KG1 (cell line): ENCODE measurements around the gene MUCL3.
"Not testable (repeated sequence)": the region's sequence is repeated elsewhere in the genome, so short reads cannot be mapped to it uniquely, and the experiment has no call there.

Experiments used
- DNase-seq: peaks from one replicate; lab custom pipeline; 2025; lab: John Stamatoyannopoulos, UW

The MUCL3 gene, protein sequence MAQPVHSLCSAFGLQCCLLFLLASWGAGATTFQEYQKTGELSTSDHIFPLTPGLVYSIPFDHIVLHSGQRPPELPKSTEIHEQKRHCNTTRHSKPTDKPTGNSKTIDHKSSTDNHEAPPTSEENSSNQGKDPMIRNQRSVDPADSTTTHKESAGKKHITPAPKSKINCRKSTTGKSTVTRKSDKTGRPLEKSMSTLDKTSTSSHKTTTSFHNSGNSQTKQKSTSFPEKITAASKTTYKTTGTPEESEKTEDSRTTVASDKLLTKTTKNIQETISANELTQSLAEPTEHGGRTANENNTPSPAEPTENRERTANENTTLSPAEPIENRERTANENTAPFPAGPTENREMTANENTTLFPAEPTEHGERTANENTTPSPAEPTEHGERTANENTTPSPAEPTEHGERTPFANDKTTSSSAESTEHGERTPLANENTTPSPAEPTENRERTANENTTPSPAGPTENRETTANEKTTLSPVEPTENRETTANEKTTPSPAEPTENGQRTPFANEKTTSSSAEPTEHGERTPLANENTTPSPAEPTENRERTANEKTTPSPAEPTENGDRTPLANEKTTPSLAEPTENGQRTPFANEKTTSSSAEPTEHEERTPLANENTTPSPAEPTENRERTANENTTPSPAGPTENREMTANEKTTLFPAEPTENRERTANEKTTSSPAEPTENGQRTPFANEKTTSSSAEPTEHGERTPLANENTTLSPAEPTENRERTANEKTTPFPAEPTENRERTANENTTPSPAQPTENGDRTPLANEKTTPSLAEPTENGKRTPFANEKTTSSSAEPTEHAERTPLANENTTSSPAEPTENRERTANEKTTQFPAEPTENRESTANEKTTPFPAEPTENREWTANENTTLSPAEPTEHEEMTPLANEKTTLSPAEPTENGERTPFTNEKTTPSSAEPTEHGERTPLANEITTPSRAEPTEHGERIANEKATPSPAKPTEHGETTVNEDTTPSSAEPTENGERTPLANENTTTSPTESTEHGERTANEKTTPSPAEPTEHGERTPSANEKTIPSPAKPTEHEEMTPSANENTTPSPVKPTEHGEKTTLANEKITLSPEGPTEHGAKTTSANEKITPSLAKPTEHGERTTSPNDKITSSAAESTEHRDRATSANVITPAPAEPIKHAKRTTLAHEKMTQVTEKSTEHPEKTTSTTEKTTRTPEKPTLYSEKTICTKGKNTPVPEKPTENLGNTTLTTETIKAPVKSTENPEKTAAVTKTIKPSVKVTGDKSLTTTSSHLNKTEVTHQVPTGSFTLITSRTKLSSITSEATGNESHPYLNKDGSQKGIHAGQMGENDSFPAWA (N-terminal part only)

DNA sequence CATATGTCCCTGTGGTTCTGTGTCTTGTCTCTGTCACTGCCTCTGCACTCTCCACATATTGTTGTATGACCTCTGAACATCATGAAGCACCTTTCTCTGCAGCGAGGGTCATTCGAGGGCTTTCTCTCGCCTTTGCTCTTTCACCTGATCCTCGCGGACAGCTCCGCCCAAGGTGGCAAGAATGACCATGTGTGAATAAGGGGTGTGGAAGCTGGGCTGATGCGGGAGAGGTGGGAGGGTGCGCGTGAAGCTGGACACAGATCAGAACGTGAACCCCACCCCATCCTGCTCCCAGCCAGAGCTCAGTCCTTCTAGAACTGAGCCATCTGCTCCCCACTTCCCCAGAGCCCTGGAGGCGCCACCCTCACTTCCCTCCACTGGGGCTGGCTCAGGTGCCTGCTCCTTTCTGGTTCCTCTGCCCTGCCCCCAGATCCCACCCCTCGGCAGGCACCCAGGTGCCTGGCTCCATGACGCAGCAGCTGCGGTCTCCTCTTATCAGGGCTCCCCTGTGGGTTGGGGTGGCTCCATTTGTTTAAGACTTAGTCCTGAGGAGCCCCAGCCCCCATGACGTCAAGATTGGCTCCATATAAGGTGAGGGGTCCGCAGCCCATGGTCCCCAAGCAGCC lies at the start of gene MUCL3:
Gene MUCL3 (plus strand): TSS at position 613 of the 626 bp plus-strand sequence. CDS start 27 bp downstream, outside the sequence.
- DNase-seq, result no peak

DNA sequence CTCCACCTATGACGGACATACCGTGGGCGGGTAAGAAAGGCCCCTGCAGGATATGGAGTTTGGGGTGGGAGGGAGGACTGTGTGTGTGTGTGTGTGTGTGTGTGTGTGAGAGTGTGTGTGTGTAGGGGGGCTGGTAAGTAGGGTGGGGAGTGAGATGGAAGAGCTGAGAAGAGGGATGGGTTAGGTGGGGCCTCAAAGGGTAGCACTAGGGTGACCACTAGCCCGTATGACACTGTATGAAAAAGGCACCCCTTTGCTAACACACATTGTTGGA lies 49.4 kb upstream of the MUCL3 start:
- DNase-seq, result no peak

DNA sequence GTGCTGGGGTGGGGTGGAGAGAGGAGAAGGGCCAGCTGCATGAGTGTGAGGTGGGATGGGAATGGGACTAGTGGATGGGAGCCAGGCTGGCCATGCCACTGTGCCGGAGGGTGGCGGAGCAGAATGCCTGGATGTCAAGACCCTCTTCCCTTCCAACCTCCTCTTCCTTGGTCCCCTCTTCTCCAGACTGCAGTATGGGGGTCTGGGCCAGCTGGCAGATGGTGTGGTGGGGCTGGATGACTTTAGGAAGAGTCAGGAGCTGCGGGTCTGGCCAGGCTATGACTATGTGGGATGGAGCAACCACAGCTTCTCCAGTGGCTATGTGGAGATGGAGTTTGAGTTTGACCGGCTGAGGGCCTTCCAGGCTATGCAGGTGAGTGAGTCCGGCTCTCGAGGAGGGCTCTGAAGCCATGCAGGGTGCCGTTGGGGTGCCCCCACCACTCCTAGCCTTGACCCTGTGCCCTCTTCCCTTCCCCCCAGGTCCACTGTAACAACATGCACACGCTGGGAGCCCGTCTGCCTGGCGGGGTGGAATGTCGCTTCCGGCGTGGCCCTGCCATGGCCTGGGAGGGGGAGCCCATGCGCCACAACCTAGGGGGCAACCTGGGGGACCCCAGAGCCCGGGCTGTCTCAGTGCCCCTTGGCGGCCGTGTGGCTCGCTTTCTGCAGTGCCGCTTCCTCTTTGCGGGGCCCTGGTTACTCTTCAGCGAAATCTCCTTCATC lies 48.8 kb upstream of the MUCL3 start:
- DNase-seq, result no peak

- no peak for DNase-seq
Measured at GRCh38 chr6:30893001-30893591, 47.7 kb upstream of the MUCL3 start.

DNA sequence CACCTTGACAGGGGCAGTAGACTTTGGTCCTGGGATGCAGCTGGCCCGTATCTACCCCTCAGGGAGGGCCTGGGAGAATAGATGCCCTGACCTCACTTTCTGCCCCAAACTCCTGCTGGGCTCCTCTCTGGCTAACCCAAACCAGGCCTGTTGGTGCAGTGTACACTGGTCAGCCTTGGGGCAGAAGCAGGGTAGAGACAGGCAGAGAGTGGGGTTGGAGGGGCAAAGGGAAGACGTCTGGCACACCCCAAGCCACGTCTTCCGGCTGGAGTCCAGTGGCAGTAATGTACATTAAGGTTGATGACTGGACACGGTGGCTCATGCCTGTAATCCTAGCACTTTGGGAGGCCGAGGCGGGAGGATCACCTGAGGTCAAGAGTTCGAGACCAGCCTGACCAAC lies 47.1 kb upstream of the MUCL3 start:
- no peak for DNase-seq

DNA sequence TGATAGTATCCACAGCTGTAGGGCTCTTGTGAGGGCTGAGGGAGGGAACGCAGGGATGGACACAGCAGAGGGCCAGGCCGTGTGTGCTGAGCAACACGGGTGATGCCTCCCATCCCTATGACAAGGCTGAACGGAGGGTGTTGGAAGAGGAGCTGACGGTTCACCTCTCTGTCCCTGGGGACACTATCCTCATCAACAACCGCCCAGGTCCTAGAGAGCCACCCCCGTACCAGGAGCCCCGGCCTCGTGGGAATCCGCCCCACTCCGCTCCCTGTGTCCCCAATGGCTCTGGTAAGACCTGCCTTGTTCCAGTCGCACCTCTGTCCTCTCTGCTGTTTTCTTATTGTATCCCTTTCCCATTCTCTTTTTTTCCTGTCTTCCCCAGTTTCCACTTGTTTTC lies 46.4 kb upstream of the MUCL3 start:
- no peak for DNase-seq

- DNase-seq, result no peak
Measured at GRCh38 chr6:30894935-30895334, 45.8 kb upstream of the MUCL3 start.

GRCh38 chr6:30895343-30895742 lies 45.4 kb upstream of the MUCL3 start:
- DNase-seq, result no peak

GRCh38 chr6:30896541-30896940 lies 44.2 kb upstream of the MUCL3 start:
- DNase-seq, result no peak

DNA sequence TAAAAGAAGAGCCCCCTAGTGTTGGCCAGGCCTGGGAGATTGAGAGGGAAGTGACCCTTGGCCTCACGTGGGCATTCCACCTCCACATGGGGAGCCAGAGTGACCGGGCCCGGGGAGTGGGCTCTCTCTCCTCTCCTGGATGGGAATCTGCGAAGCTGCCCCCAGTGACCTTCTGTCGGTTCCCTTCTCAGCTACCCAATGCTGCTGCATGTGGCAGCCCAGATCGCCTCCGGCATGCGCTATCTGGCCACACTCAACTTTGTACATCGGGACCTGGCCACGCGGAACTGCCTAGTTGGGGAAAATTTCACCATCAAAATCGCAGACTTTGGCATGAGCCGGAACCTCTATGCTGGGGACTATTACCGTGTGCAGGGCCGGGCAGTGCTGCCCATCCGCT lies 42.9 kb upstream of the MUCL3 start:
- DNase-seq, result no peak

- DNase-seq, result no peak
Measured at GRCh38 chr6:30898750-30899360, 41.9 kb upstream of the MUCL3 start.

GRCh38 chr6:30900863-30901417 lies 39.8 kb upstream of the MUCL3 start:
- DNase-seq, result no peak

GRCh38 chr6:30901436-30901835 lies 39.3 kb upstream of the MUCL3 start:
- DNase-seq, result no peak

DNA sequence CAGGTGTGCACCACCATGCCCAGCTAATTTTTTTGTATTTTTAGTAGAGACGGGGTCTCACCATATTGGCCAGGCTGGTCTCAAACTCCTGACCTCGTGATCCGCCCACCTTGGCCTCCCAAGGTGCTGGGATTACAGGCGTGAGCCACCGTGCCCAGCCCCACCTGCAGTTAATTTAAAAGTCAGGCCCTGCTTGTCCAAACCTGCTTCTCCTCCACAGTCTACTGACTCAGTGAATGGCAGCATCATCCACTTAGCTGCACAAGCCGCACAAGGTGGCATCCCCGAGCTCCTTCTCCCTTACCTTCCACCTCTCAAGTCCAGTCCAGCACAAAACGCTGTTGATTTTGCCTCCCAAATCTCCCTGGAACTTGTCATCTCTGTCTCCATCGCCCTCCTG lies 38.6 kb upstream of the MUCL3 start:
- DNase-seq, result not testable (repeated sequence)

- DNase-seq, result no peak
Measured at GRCh38 chr6:30902709-30903108, 38.1 kb upstream of the MUCL3 start.

DNA sequence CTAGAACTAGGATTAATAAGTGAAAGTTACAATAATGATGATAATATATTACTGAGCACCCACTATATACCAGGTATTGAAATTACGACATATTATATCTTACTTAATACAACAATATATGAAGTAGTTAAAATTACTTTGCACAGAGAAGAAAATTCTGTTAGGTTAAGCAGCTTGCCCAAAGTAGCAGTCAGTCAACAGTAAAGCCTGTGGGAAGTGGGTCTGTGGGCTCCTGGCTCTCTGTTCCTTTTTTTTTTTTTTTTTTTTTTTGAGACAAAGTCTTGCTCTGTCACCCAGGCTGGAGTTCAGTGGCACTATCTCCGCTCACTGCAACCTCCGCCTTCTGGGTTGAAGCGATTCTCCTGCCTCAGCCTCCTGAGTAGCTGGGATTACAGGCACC lies 37.5 kb upstream of the MUCL3 start:
- DNase-seq, result no peak

DNA sequence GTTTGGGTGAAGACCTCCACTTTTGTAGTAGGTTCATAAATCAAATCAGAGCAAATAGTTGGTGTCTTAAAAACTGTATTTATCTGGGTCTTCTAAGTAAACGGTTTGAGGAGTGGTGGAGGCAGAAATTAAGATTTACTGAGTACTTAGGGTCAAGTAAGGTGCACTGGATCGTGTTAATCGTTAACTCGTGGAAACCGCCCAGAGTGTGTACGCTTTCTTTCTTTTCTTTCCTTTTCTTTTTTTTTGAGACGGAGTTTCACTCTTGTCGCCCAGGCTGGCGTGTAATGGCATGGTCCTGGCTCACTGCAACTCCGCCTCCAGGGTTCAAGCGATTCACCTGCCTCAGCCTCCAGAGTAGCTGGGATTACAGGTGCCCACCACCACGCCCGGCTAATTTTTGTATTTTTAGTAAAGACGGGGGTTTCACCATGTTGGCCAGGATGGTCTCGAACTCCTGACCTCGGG lies 33.4 kb upstream of the MUCL3 start:
- not testable (repeated sequence) for DNase-seq

GRCh38 chr6:30907758-30908591 lies 32.8 kb upstream of the MUCL3 start, which contains the start of gene GTF2H4:
Gene GTF2H4, plus strand, starts transcription at chr6:30908207.
- peak; percentile 87 for DNase-seq

DNA sequence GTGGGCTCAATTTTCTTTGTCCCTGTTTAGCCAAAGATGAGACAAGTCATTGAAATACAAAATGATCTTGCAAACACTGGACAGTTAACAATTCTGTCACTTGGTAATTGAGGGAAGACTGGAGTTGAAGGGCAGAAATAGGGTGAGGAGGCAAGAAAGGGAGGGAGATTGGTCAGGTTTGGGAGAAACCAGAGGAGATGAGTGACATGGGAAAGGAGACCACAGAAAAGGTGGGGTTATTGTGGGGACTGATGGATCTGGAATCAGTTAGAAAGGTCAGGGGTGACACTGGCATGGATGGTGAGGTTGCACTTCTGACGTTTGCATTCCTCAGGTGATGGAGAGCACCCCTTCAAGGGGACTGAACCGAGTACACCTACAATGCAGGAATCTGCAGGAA lies 32.1 kb upstream of the MUCL3 start:
- DNase-seq, result no peak
